GM12878 (cell line): Measurements from ENCODE around the gene GYPC. TPM values are rescaled to one million over a fixed set of nuclear protein-coding genes. Genes with fewer than 3 reads are reported as not detected.

Experiments
- CBX3 ChIP-seq: fragments of 200-600 bp; sonication (generic); IDR thresholded peaks from 2 replicates; pipeline ENCODE4 v1.6.1; 2016; ENCODE audit warnings: low read depth, borderline replicate concordance
- CTCF ChIP-seq, 3 experiments: IDR thresholded peaks in 2 of 3; conservative IDR thresholded peaks in 1 of 3; 2 replicates each; pipeline ENCODE4 v1.5.1; 2011; ENCODE audit warnings: low read depth in 3 of 3, low read length in 3 of 3, mild to moderate bottlenecking in 3 of 3, control low read depth in 2 of 3, moderate library complexity in 2 of 3, inconsistent platforms in 1 of 3, mixed read lengths in 1 of 3; ENCODE audit not compliant: control insufficient read depth in 2 of 3, insufficient read depth in 1 of 3; ENCODE audit errors: extremely low read depth in 1 of 3
- DPF2 ChIP-seq: fragments of 450-650 bp; IDR thresholded peaks from 2 replicates; pipeline ENCODE4 v1.6.1; 2017; ENCODE audit warnings: mild to moderate bottlenecking
- MTA3 ChIP-seq: IDR thresholded peaks from 2 replicates; pipeline ENCODE4 v1.6.1; 2012; ENCODE audit warnings: low read length, inconsistent platforms, borderline replicate concordance
- PAX5 ChIP-seq: IDR thresholded peaks from 2 replicates; pipeline ENCODE4 v1.6.1; 2011; ENCODE audit warnings: low read depth, low read length, borderline replicate concordance
- PAX8 ChIP-seq: fragments of 450-650 bp; IDR thresholded peaks from 2 replicates; pipeline ENCODE4 v1.6.1; 2017; ENCODE audit warnings: mild to moderate bottlenecking, moderate library complexity
- RFX5 ChIP-seq: IDR thresholded peaks from 2 replicates; pipeline ENCODE4 v1.6.1; 2011; ENCODE audit warnings: low read depth, low read length, improper control_type of control experiment
- SMAD1 ChIP-seq: fragments of 450-650 bp; IDR thresholded peaks from 2 replicates; pipeline ENCODE4 v1.6.1; 2018; ENCODE audit warnings: mild to moderate bottlenecking, low read depth; ENCODE audit not compliant: partially characterized antibody
- TCF12 ChIP-seq: IDR thresholded peaks from 2 replicates; pipeline ENCODE4 v1.6.1; 2011; ENCODE audit warnings: low read depth, mild to moderate bottlenecking, low read length
- polyA plus RNA-seq, 11 experiments: library from polyadenylated mRNA; depleted of rRNA in 4 of 11; unstranded in 6 of 11; stranded (reverse) in 5 of 11; fragments of >200 nt; fragmentation: Nextera tagmentation in 4 of 11; fragmentation: Illumina TruSeq in 1 of 11; extraction: Ambion mirVana in 4 of 11; extraction: Trizol in 1 of 11; gene quantifications; 1 replicate in 1 of 11; 2 replicates in 10 of 11; pipeline versions ENCODE4 v1.2.1 to v1.2.3, GENCODE V29; 2011 to 2016; ENCODE audit warnings: inconsistent platforms in 2 of 11, missing spikeins in 2 of 11, low read depth in 1 of 11
- total RNA-seq, 4 experiments: library from RNA; depleted of rRNA in 3 of 4; stranded (reverse); fragments of >200 nt in 3 of 4; fragmentation: Illumina TruSeq in 1 of 4; extraction: Trizol in 1 of 4; gene quantifications; 2 replicates each; pipeline versions ENCODE4 v1.2.1 to v1.2.3, GENCODE V29; 2013 to 2021
- TF ChIP-seq, protein P1 (sequence below): fragments of 450-650 bp; IDR thresholded peaks from 2 replicates; pipeline ENCODE4 v1.6.1; 2016; ENCODE audit warnings: mild to moderate bottlenecking, moderate library complexity, borderline replicate concordance
- TF ChIP-seq, protein P2 (sequence below): IDR thresholded peaks from 2 replicates; pipeline ENCODE4 v1.6.1; 2012; ENCODE audit warnings: improper control_type of control experiment, low read depth, low read length; ENCODE audit not compliant: insufficient replicate concordance

Gene GYPC
- total and polyA plus RNA-seq, 10 of the 15 experiments (the other 5 are each of a cell fraction or from before 2014, with no cell fraction given), result 26.2 to 150 (median 81.4) TPM

DNA sequence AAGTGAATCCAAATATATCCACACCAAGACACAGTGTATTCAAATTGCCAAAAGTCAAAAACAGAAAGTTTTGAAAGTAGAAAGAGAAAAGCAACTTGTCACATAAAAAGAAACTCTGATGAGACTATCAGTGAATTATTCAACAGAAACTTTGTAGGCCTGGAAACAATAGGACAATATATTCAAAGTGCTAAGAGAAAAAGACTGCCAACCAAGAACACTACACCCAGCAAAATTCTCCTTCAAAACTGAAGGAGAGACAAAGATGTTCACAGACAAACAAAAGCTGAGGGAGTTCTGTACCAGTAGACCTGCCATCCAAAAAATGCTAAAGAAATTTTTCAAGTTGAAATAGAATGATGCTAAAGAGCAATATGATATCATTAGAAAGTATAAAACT is 69.6 kb downstream of the GYPC start (continued):
- TF ChIP-seq, protein P1, sequence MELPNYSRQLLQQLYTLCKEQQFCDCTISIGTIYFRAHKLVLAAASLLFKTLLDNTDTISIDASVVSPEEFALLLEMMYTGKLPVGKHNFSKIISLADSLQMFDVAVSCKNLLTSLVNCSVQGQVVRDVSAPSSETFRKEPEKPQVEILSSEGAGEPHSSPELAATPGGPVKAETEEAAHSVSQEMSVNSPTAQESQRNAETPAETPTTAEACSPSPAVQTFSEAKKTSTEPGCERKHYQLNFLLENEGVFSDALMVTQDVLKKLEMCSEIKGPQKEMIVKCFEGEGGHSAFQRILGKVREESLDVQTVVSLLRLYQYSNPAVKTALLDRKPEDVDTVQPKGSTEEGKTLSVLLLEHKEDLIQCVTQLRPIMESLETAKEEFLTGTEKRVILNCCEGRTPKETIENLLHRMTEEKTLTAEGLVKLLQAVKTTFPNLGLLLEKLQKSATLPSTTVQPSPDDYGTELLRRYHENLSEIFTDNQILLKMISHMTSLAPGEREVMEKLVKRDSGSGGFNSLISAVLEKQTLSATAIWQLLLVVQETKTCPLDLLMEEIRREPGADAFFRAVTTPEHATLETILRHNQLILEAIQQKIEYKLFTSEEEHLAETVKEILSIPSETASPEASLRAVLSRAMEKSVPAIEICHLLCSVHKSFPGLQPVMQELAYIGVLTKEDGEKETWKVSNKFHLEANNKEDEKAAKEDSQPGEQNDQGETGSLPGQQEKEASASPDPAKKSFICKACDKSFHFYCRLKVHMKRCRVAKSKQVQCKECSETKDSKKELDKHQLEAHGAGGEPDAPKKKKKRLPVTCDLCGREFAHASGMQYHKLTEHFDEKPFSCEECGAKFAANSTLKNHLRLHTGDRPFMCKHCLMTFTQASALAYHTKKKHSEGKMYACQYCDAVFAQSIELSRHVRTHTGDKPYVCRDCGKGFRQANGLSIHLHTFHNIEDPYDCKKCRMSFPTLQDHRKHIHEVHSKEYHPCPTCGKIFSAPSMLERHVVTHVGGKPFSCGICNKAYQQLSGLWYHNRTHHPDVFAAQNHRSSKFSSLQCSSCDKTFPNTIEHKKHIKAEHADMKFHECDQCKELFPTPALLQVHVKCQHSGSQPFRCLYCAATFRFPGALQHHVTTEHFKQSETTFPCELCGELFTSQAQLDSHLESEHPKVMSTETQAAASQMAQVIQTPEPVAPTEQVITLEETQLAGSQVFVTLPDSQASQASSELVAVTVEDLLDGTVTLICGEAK, result no peak
- TF ChIP-seq CTCF (IDR thresholded peaks at IDR 0.05 in 2 of 3, conservative IDR thresholded peaks at IDR 0.05 in 1 of 3; ENCODE audit: control insufficient read depth in 2 of 3, extremely low read depth in 1 of 3, insufficient read depth in 1 of 3, low read depth in 3 of 3, low read length in 3 of 3), result no peak
- no peak for TF ChIP-seq PAX5
- no peak for TF ChIP-seq CBX3
- TF ChIP-seq MTA3, result no peak
- TF ChIP-seq, protein P2, sequence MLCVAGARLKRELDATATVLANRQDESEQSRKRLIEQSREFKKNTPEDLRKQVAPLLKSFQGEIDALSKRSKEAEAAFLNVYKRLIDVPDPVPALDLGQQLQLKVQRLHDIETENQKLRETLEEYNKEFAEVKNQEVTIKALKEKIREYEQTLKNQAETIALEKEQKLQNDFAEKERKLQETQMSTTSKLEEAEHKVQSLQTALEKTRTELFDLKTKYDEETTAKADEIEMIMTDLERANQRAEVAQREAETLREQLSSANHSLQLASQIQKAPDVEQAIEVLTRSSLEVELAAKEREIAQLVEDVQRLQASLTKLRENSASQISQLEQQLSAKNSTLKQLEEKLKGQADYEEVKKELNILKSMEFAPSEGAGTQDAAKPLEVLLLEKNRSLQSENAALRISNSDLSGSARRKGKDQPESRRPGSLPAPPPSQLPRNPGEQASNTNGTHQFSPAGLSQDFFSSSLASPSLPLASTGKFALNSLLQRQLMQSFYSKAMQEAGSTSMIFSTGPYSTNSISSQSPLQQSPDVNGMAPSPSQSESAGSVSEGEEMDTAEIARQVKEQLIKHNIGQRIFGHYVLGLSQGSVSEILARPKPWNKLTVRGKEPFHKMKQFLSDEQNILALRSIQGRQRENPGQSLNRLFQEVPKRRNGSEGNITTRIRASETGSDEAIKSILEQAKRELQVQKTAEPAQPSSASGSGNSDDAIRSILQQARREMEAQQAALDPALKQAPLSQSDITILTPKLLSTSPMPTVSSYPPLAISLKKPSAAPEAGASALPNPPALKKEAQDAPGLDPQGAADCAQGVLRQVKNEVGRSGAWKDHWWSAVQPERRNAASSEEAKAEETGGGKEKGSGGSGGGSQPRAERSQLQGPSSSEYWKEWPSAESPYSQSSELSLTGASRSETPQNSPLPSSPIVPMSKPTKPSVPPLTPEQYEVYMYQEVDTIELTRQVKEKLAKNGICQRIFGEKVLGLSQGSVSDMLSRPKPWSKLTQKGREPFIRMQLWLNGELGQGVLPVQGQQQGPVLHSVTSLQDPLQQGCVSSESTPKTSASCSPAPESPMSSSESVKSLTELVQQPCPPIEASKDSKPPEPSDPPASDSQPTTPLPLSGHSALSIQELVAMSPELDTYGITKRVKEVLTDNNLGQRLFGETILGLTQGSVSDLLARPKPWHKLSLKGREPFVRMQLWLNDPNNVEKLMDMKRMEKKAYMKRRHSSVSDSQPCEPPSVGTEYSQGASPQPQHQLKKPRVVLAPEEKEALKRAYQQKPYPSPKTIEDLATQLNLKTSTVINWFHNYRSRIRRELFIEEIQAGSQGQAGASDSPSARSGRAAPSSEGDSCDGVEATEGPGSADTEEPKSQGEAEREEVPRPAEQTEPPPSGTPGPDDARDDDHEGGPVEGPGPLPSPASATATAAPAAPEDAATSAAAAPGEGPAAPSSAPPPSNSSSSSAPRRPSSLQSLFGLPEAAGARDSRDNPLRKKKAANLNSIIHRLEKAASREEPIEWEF, result no peak
- no peak for TF ChIP-seq TCF12
- TF ChIP-seq RFX5, result no peak
- no peak for TF ChIP-seq DPF2
- TF ChIP-seq PAX8, result no peak
- TF ChIP-seq SMAD1, result no peak
